NCI-H187 treated with DMSO at 0.1 percent for 48 hours (cell line): ENCODE measurements around the gene KRTAP10-3.

Source experiments
- DNase-seq: peaks from one replicate; lab custom pipeline; 2025; lab: John Stamatoyannopoulos, UW

KRTAP10-3 gene

DNA sequence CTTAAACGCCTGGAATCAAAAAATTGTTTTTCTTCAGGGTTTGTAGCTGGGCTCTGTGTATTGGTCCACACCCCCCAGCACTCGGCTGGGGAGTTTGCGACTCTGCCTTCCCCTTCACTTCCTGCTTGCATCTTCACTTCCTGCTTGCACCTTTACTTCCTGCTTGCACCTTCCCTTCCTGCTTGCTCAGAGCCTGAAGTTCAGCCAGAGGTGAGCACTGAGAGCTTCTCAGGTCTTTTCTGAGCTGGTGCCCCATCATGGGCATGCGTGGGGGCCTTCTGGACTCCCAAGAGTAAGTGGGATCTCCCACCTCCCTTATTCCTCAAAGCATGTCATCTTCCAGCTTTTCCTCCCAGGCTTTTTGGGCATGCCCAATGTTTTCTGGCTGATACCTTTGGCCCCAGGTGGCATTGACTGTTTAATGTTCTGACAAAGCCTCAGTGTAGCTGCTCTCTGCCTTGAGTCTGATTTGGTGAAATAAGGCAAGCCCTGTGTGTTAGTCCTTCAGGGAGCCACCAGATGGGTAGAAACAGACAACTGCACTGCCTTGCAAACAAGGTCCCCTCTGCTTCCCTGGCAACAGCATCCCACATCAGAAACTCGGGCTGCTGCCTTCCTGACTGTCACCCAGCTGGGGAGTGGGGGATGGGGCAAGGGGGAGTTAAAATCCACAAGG, 10.8 kb downstream of the KRTAP10-3 start:
- no peak for DNase-seq

GRCh38 chr21:44544566-44544965, 14.0 kb downstream of the KRTAP10-3 start:
- DNase-seq: no peak

- no peak for DNase-seq
Observed at GRCh38 chr21:44542716-44543115, 15.9 kb downstream of the KRTAP10-3 start.

- no peak for DNase-seq
Observed at GRCh38 chr21:44540741-44541288, 17.8 kb downstream of the KRTAP10-3 start.

- DNase-seq: no peak
Observed at GRCh38 chr21:44539991-44540666, 18.5 kb downstream of the KRTAP10-3 start, which contains the start of gene KRTAP10-1. KRTAP10-1 (minus strand) TSS chr21:44540195; CDS start chr21:44540150, 45 bp downstream.

- DNase-seq: no peak
Observed at GRCh38 chr21:44539046-44539445, 19.5 kb downstream of the KRTAP10-3 start.

GRCh38 chr21:44537930-44538911, 20.4 kb downstream of the KRTAP10-3 start:
- DNase-seq: no peak

DNA sequence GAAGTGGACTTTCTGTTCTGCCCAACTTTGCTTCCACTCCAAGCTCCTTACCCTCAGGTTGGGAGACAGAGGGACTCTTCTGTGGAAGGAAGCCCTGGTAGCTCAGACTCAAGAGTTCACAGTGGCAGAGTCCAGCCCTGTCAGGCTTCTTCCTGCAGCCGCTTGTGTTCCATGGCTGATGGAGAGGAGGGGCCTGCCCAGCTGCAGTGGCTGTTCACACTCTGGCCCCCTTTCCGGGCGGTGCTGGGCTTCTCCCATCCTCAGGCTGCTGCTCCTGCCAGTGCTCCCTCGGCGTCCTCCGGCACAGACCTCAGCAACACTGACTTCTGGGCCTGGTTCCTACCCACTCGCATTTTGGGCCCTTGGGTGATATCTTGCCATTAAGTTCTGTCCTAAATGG, 22.6 kb downstream of the KRTAP10-3 start:
- no peak for DNase-seq

DNA sequence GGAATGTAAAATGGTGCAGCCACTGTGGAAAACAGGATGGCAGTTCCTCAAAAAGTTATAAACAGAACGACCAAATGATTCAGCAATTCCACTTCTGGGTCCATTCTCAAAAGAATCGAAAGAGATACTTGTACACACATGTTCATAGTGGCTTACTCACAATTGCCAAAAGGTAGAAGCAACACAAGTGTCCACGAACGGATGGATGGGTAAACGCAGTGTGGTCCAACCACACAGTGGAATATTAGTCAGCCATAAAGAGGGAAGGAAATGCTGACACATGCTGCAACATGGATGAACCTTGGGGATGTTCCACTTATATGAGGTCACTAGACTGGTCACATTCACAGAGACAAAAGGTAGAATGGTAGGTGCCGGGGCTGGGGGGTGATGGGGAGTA, 23.9 kb downstream of the KRTAP10-3 start:
- DNase-seq: no peak

GRCh38 chr21:44533891-44534627, 24.5 kb downstream of the KRTAP10-3 start:
- no peak for DNase-seq

DNA sequence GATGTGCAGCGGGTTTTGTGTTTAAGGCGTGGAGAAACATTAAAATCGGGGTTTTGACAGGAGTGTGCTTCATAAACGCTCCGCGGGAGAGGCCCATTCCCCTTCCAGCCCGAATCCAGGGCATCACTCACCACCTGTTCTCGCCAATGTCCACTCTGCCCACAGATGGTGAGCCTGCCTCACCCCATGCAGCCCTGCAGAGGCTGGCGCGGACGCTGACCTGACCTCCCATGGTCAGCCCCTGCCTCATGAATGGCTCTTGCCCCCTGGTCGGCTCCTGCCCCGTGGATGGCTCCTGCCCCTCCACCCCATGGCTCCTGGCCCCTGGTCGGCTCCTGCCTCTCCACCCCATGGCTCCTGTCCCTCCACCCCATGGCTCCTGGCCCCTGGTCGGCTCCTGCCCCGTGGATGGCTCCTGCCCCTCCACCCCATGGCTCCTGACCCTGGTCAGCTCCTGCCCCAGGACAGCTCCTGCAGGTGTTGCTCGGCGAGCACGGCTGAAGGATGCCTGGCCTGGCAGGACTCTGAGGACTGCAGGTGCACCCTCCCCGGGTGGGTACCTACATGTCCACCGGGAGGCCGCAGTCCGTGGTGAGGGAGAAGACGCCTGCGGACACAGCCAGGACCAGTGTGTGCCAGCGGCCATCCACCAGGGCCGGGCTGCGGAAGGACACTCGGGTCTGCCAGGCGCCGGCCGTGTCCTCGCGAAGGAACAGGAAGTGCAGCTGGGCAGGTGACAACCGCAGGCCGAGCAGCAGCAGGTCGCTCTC, 25.3 kb downstream of the KRTAP10-3 start:
- no peak for DNase-seq

DNA sequence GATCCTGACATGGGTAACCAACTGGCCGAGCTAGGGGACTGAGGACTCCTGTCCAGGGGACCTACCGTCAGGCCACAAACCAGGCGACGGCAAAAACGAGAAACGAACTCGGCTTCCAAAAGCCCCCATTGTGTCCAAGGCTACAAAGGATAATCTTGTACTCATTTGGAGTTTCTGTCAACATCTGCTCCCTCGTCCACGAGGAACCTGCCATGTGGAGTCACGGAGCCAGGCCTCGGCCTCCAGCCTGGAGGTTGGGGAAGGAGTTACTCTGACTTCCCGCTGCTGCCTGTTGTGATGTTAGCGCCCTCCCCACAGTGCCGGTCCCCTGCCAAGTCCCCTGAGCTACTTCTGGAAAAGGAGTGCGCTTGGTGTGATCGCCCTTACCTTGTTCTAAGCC, 25.9 kb downstream of the KRTAP10-3 start:
- no peak for DNase-seq

DNA sequence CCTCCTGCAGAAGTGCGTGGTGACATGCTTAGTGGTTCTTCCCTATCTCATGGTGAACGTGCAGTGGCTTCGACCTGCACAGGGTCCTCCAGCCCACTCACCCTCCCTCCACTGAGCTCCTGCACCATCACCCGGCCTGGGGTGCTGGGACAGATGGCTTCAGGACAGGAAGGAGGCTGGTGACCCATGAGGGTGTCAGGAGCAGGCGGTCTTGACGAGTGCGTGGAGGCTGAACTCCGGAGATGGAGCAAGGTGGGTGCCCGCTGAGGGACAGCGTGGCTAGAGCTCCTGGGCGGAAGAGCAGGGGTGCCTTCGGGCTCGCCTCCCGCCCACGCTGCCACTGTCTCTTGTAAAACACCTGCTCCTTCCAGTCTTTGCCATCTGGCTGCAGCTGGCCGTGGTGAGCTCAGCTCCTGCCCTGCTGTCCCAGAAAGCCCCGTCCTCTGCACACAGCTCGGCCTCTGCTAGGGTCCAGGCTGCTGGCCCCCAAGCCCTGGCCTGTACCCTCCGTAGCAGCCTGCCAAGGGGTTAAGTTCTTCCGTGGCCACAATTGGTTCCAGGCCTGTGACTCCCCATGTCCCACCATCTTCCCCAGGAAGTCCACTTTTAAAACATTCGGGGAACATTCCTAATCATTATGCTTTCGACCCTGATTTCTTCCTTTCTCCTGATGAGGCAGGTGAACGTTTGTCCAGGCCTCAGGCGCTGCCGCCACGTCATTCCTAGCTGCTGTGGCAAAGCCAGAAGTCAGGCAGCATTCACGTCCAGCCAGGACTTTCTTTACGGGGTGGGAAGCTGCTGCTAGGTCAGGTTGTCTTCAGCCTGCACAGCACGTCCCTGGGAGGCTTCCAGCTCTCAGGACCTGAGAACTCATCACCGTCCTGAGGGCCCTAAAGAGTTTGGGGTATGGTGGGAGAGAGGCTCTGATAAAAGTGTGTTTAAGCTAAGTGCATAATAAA, 26.7 kb downstream of the KRTAP10-3 start:
- DNase-seq: no peak

DNA sequence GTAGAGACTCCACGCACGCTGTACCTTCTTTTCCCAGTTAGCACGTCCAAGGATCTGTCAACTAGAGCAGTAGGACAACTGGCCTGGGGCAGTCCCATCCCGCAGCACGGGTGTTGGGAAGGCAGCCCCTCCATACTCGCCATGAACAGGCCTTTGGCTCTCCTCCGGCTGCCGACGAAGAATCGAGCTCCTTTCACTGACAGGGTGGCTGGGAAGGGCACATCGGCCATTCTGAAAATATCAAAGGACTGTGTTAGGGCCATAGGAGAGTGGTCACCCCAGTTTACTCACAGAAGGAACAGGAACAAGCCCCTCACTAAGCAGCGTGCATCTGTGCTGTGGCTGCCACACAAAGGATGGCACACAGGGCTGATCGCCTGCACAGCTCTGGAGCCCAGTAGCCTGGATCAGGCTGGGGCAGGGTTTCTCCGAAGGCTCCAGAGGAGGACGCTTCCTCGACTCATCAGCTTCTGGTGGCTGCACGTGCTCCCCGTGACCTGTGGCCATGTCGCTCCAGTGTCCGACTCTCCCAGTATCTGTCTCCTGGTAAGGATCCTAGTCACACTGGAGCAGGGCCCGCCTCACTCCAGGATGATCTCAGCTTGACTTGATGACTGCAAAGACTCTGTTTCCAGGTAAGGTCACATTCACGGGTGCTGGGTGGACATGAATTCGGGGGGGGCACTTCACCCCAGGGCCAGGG, 27.5 kb downstream of the KRTAP10-3 start:
- DNase-seq: no peak

DNA sequence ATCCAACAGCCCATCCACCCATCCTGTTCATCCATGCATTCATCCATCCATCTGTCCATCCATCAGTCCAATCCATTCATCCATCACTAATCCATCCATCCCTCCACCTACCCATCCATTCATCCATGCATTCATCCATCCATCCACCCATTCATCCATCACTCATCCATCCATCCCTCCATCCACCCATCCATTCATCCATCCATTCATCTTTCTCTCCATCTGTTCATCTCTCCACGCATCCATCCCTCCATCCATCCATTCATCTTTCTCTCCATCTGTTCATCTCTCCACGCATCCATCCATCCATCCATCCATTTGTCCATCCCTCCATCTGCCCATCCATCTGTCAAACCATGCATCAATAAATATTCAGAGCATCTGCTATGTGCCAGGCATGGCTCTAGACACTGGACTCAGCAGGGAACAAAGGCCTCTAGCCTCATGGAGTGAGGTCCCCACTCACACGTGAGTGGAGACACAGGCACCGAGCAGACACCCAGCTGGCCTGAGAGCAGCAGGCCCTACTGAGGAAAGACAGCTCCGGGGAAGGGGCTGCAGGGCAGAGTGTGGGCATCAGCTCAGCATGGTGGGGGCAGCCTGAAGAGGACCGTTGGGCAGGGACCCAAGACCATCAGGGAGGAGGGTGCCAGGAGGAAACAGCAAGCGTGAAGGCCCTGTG, 28.2 kb downstream of the KRTAP10-3 start:
- no peak for DNase-seq

- no peak for DNase-seq
Observed at GRCh38 chr21:44529503-44530125, 29.0 kb downstream of the KRTAP10-3 start.

DNA sequence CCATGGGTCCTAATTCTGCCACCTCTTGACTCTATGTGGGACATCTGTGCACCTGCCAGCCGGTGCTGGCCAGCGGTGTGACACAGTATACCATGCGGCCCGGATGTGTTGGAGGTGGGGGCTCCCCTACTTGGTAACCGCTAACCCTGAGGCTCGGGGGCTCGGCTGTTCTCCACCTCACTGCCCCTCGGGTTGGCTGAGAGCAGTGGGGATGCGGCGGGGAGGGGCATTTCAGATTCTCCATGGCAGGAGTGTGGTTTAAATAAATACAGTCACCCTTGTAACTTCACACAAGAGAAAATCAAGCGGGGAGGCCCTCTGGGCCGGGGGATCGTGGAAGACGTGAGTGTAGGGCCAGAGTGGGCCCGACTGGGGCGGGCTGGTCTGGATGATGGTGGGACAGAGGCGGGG, 29.6 kb downstream of the KRTAP10-3 start:
- DNase-seq: no peak

GRCh38 chr21:44528634-44528995, 30.0 kb downstream of the KRTAP10-3 start:
- no peak for DNase-seq
